ENCODE data around the gene GPC5.

Gene GPC5

GRCh38 chr13:91684746-91685145, 286.3 kb downstream of the GPC5 start:
- H3K27ac ChIP-seq (ENCODE audit: extremely low read depth, low read depth, low read length) = no peak overlapping the region
- no peaks in the 10 kb centered on the region for H3K36me3 ChIP-seq (ENCODE audit: control insufficient read depth in 2 of 2, insufficient read depth in 1 of 2, low read length in 2 of 2)
- no peaks in the 10 kb centered on the region for H3K4me1 ChIP-seq (ENCODE audit: control insufficient read depth, insufficient read depth, low read length)
- ChIA-PET POLR2A (no interaction called here), CTCF (no interaction called here)
- no peaks in the 10 kb centered on the region for H3K9me3 ChIP-seq (ENCODE audit: control insufficient read depth, insufficient read depth, low read depth, low read length)
- TF ChIP-seq ZNF561 (tag by site-specific recombination; IDR thresholded peaks at IDR 0.05; ENCODE audit: borderline replicate concordance) (no peak), ZNF501 (tag by site-specific recombination; IDR thresholded peaks at IDR 0.05) (no peak), EGR2 (tag by site-specific recombination; IDR thresholded peaks at IDR 0.05; ENCODE audit: low read depth) (no peak), HOXA7 (CRISPR knock-in tag; IDR thresholded peaks at IDR 0.05; ENCODE audit: borderline replicate concordance) (no peak)
- no peak overlapping the region for H3K4me3 ChIP-seq (ENCODE audit: low read depth, low read length)

- H3K4me1 ChIP-seq (ENCODE audit: control insufficient read depth, insufficient read depth, low read length) = no peaks in the 10 kb centered on the region
- no peaks in the 10 kb centered on the region for H3K9me3 ChIP-seq (ENCODE audit: control insufficient read depth, insufficient read depth, low read depth, low read length)
- no peak overlapping the region for H3K27ac ChIP-seq (ENCODE audit: extremely low read depth, low read depth, low read length)
- peaks cover 0 to 3% of the 10 kb centered on the region in 2 experiments; a peak in 1 of 3 replicates for H3K36me3 ChIP-seq (ENCODE audit: control insufficient read depth in 2 of 2, insufficient read depth in 1 of 2, low read length in 2 of 2)
- no peak overlapping the region for H3K4me3 ChIP-seq (ENCODE audit: low read depth, low read length)
- TF ChIP-seq KLF16 (tag by site-specific recombination; IDR thresholded peaks at IDR 0.05) = no peak
- no peak for TF ChIP-seq ZBTB1 (tag by site-specific recombination; IDR thresholded peaks at IDR 0.05)
- TF ChIP-seq ZNF580 (tag by site-specific recombination; IDR thresholded peaks at IDR 0.05) = no peak
- no peak for TF ChIP-seq ZNF133 (tag by site-specific recombination; IDR thresholded peaks at IDR 0.05)
- POLR2A ChIA-PET = no interaction called here
- CTCF ChIA-PET = no interaction called here
Measured at GRCh38 chr13:91690944-91691343, 292.5 kb downstream of the GPC5 start.

- H3K4me1 ChIP-seq (ENCODE audit: control insufficient read depth, insufficient read depth, low read length) = no peaks in the 10 kb centered on the region
- no peak overlapping the region for H3K4me3 ChIP-seq (ENCODE audit: low read depth, low read length)
- CTCF ChIA-PET = interaction anchor here (0.5 kb wide), 1 partner anchor 129 kb away, joined by 4 read pairs; no protein-coding TSS in a partner anchor
- H3K9me3 ChIP-seq (ENCODE audit: control insufficient read depth, insufficient read depth, low read depth, low read length) = no peaks in the 10 kb centered on the region
- TF ChIP-seq ZNF571 (tag by site-specific recombination; IDR thresholded peaks at IDR 0.05) (no peak), ZNF776 (tag by site-specific recombination; IDR thresholded peaks at IDR 0.05; ENCODE audit: borderline replicate concordance) (no peak), ZNF513 (tag by site-specific recombination; IDR thresholded peaks at IDR 0.05) (no peak), ZNF600 (tag by site-specific recombination; IDR thresholded peaks at IDR 0.05) (no peak), ZNF280D (tag by site-specific recombination; IDR thresholded peaks at IDR 0.05) (no peak), ZSCAN5A (tag by site-specific recombination; IDR thresholded peaks at IDR 0.05) (no peak), ZSCAN30 (tag by site-specific recombination; IDR thresholded peaks at IDR 0.05) (no peak), ZBTB26 (tag by site-specific recombination; optimal IDR thresholded peaks at IDR 0.05) (no peak)
- H3K36me3 ChIP-seq (ENCODE audit: control insufficient read depth in 2 of 2, insufficient read depth in 1 of 2, low read length in 2 of 2) = peaks cover 0 to 3% of the 10 kb centered on the region in 2 experiments; a peak in 1 of 3 replicates
- no peak overlapping the region for H3K27ac ChIP-seq (ENCODE audit: extremely low read depth, low read depth, low read length)
- POLR2A ChIA-PET = no interaction called here
Measured at GRCh38 chr13:91693466-91693865, 295.0 kb downstream of the GPC5 start.

Measured in HEK293 (cell line).